ENCODE measurements around the gene DAAM1. TPM values are rescaled to one million over a fixed set of nuclear protein-coding genes. Genes with fewer than 3 reads are reported as not detected.

The DAAM1 gene
- total and polyA plus RNA-seq, 5 experiments from 2014 or later = 4.6 to 18.1 (median 8.1) TPM

DNA sequence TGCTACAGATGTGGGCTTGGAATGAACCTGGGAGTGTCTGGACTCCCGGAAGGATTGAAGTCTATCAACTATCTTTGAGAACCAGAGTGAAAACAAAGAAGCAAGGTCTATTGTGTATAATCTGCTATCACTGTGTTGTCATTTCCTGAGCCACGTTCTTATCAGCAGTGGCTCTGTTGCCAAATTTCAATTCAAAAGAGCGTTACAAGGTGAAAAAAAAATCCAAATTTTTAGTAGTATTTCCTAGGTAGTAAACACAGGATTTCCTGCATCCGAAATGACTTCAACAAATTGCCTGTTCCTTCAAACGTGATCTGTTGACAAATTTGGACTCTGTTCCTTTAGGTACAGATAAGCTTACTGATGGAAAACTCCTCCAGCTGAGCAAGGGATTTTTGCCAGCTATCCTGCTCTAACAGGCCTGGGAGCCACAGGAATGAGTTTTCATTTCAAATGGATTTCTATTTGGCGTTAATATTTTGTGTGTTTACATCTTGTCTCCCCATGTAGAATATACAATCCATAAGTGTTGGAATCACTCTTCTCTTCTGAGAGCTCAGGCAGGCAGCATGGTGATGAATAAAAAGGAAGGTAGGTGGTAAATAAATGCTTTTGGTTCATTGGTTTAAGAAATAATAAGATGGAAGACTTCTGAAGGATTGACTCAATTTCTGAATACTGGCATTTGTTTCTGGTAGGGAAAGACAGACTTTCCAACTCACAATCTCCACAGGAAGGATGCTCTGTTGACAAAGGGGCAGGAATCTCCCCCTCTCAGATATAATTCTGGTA lies 218.2 kb downstream of the DAAM1 start:
- Mint-ChIP-seq H3K36me3 (peaks cover 2 to 33% (median 3%) of the 10 kb centered on the region in 3 donors), H3K4me3 (no peak overlapping the region), H3K9me3 (peaks cover 9 to 54% (median 36%) of the 10 kb centered on the region in 9 donors), H3K27ac (no peak overlapping the region), H3K4me1 (no peaks in the 10 kb centered on the region), H3K27me3 (peaks cover 4 to 20% (median 12%) of the 10 kb centered on the region in 5 donors)
- POLR2A ChIA-PET = no interaction called here
- DNase-seq = no peak
- ATAC-seq = no peak

DNA sequence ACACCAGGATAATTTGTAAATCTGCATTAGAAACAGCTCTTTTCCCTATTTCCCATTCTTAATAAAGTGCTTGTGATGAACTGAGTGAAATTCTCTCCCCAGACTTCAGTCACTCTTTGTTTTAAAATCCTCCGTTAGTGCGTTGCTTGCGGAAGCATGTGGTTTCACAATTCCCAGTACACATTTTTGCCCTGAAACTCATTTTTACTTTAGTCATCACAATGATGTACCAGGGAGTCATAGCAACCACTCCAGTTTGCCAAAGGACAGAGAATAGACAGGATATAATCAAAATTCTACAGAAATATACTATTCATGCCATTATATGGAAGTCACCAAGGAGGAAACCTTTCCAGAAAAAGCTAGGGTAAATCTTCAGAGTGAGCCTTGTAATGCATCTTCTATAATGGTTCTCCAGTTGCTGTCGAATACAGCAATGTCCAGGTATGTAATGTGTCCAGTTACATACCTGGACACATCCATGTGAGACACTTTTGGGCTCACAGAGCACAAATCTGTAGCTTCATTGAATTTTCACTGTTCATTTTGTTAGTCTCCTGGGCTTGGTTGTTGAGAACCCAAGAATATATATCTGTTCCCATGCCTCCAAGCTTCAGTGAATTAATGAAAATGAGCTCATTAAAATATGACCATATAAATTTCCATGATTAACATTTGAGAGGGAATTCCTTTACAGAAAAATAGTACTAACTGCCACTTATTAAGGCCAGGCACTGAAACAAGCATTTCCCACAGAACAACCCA lies 219.0 kb downstream of the DAAM1 start:
- POLR2A ChIA-PET = no interaction called here
- no peak overlapping the region for H3K27ac Mint-ChIP-seq
- no peaks in the 10 kb centered on the region for H3K4me1 Mint-ChIP-seq
- H3K27me3 Mint-ChIP-seq = peaks cover 4 to 23% (median 16%) of the 10 kb centered on the region in 5 donors
- H3K4me3 Mint-ChIP-seq = no peak overlapping the region
- H3K9me3 Mint-ChIP-seq = peaks cover 9 to 50% (median 31%) of the 10 kb centered on the region in 9 donors
- peaks cover 2 to 28% (median 3%) of the 10 kb centered on the region in 3 donors for H3K36me3 Mint-ChIP-seq
- DNase-seq = no peak
- ATAC-seq = no peak

DNA sequence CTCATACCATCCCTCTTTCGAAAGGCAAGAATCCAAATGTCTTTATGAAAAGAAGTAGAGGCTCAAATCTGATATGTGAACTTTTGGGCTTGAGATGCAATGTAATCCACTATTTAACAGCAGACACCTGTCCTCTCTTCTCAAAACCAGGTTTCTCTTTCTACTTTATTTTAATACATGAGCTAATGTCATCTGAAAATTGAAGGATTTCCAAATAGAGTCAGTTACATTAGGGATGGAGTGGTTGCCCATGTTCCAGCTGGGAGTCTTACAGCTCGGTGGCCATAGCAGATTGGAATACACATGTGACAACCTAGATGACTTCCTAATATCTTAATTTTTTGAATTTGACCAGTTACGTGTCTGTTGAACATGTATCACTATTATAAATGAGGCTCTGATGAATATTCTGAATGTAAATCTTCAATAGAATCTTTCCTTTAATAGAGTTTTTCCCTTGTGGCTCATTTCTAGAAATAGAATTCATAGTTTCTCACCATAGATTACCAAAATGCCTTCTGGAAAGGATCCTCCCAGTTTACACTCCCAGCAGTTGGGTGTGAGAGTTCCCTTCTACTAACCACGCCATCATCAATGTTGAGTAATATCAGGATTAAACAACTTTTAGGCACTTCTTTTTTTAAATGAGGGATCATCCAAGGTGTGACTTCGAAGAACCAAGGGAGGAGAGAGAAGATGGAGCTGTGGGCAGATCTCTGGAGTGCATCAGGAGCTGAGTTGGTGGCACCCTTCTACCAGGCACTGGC lies 227.6 kb downstream of the DAAM1 start:
- no peak for ATAC-seq
- H3K9me3 Mint-ChIP-seq = peaks cover 0 to 13% (median 0%) of the 10 kb centered on the region in 9 donors
- H3K4me1 Mint-ChIP-seq = no peaks in the 10 kb centered on the region
- no peak for DNase-seq
- peaks cover 0 to 10% (median 1%) of the 10 kb centered on the region in 5 donors for H3K27me3 Mint-ChIP-seq
- H3K36me3 Mint-ChIP-seq = peaks cover 0 to 2% (median 0%) of the 10 kb centered on the region in 3 donors
- no peak overlapping the region for H3K27ac Mint-ChIP-seq
- H3K4me3 Mint-ChIP-seq = no peak overlapping the region
- POLR2A ChIA-PET = no interaction called here

DNA sequence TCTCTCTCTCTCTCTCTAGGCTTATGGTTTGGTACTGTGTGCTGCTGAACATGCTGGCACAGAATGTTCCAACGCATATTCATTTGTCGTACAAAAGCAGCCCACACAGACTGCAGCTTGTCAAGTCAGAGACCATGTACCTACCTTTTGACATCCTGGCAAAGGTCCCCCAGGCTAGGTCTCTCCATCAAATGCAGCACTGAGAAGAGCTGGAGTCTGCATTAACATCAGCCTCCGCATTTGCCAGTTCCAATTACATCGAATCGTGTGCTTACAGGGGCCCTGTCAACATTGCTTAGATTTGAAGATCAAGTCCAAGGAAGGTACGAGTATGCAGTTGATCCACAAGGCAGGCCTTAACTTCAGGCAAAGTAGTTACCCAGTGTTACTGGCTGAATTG lies 228.8 kb downstream of the DAAM1 start:
- Mint-ChIP-seq H3K27ac (no peak overlapping the region), H3K4me1 (peaks cover 0 to 4% (median 0%) of the 10 kb centered on the region in 4 donors), H3K27me3 (peaks cover 0 to 10% (median 1%) of the 10 kb centered on the region in 5 donors), H3K9me3 (peaks cover 0 to 5% (median 0%) of the 10 kb centered on the region in 9 donors), H3K36me3 (peaks cover 0 to 2% (median 0%) of the 10 kb centered on the region in 3 donors), H3K4me3 (no peak overlapping the region)
- ATAC-seq (no peak), DNase-seq (no peak)
- POLR2A ChIA-PET = no interaction called here

DNA sequence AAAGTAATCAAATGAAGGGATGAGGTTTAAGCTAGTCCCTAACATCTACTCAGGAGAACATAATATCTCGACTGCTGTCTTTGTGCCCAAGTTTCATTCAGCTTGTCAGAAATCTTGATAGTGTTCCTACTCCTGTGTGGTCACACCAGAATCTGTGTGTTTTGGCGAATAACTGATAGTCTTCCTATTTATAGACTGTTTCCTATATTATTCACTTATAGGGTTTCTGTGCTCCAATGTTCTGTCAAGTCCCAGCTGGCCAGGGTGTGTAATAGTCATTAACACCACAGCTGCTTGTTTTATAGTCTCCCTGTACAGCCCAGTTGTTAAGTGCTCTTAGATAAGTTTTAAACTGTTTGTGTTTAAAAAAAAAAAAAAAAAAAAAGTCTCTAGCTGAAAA lies 230.8 kb downstream of the DAAM1 start:
- H3K9me3 Mint-ChIP-seq = no peaks in the 10 kb centered on the region
- H3K4me1 Mint-ChIP-seq = peaks cover 0 to 4% (median 0%) of the 10 kb centered on the region in 4 donors
- no peak for DNase-seq
- H3K4me3 Mint-ChIP-seq = no peak overlapping the region
- H3K27me3 Mint-ChIP-seq = peaks cover 0 to 6% (median 0%) of the 10 kb centered on the region in 5 donors
- no peak for ATAC-seq
- POLR2A ChIA-PET = no interaction called here
- H3K36me3 Mint-ChIP-seq = no peaks in the 10 kb centered on the region
- no peak overlapping the region for H3K27ac Mint-ChIP-seq
